ENCODE results near the gene NFE2L2.

DNA sequence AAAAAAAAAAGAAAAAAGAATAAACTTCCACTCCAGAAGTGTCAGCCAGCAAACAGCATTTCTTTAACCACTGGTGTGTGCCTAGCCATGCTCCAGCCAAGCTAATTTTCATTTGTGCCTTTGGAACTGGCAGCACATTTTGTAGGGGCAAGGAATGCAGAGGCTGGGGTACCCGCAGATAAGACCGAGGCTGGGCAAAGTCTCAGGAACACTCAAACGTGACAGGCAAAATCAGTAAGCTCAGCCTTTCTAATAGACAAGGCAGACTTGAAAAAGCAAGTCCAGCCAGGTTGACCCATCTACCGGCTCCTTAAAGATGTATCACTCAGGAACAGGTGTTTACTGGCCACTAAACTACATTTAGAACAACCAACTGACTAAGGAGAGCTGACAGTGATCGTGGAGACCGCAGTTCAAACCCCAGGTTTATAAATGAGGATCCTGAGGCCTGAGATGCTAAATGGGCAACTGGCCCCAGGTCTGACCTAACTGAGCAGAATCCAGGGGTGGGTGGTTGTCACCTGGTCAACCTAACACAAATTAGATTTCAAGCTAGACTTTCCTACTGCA, 16.7 kb downstream of the NFE2L2 start:
- TF ChIP-seq FOXM1 (IDR thresholded peaks at IDR 0.05; ENCODE audit: borderline replicate concordance) (no peak), HDGF (IDR thresholded peaks at IDR 0.05; ENCODE audit: borderline replicate concordance) (no peak), FOXK2 (IDR thresholded peaks at IDR 0.05) (no peak), CTBP1 (IDR thresholded peaks at IDR 0.05; ENCODE audit: borderline replicate concordance) (no peak), PKNOX1 (IDR thresholded peaks at IDR 0.05) (no peak), FOXA1 (IDR thresholded peaks at IDR 0.05) (no peak), LEF1 (IDR thresholded peaks at IDR 0.05; ENCODE audit: borderline replicate concordance) (no peak), BHLHE40 (IDR thresholded peaks at IDR 0.05; ENCODE audit: borderline replicate concordance) (no peak), SP1 (IDR thresholded peaks at IDR 0.05) (no peak), NFRKB (IDR thresholded peaks at IDR 0.05) (no peak), TARDBP (IDR thresholded peaks at IDR 0.05) (no peak), SUZ12 (IDR thresholded peaks at IDR 0.05) (no peak), ELF4 (IDR thresholded peaks at IDR 0.05) (no peak)

Measured in HEK293T (cell line).